Measurements from ENCODE around the gene GSAP.

GRCh38 chr7:77438131-77438530 is 22.0 kb upstream of the GSAP start:
- TF ChIP-seq CTCF (IDR thresholded peaks at IDR 0.05) (no peak), POLR2AphosphoS5 (IDR thresholded peaks at IDR 0.05; ENCODE audit: low read depth, low read length) (no peak)

Data from Panc1 (cell line).